HG03108 (cell line): ENCODE results near the gene NCAM1.
"Not testable (repeated sequence)": the region's sequence is repeated elsewhere in the genome, so short reads cannot be mapped to it uniquely, and the experiment has no call there.

ENCODE experiments used
- ATAC-seq: cut with Tn5 transposase; IDR thresholded peaks from one replicate; pipeline ENCODE4 v1.9.1; 2021; ENCODE audit warnings: moderate library complexity; ENCODE audit not compliant: unreplicated experiment

The NCAM1 gene

GRCh38 chr11:113018913-113019312, 57.7 kb downstream of the NCAM1 start:
- no peak for ATAC-seq

DNA sequence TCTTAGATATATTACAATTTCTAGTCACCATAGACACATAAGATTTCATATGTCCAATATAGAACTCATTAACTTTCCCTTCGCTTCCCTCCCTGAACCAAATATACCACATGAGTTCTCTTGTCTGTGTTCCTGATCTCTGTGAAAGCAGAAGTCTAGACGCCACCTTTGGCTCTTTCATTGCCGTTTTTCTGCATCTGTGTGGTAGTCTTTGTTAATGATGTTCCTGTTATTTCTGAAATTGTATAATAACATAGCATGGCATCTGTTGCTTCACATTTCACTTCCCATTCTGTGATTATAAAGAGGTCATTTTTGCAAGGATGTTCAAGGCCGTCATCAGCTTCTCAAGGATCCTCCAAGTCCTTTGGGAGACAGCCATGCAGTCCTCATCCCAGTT, 58.5 kb downstream of the NCAM1 start:
- ATAC-seq: no peak

GRCh38 chr11:113021111-113021510, 59.9 kb downstream of the NCAM1 start:
- no peak for ATAC-seq

DNA sequence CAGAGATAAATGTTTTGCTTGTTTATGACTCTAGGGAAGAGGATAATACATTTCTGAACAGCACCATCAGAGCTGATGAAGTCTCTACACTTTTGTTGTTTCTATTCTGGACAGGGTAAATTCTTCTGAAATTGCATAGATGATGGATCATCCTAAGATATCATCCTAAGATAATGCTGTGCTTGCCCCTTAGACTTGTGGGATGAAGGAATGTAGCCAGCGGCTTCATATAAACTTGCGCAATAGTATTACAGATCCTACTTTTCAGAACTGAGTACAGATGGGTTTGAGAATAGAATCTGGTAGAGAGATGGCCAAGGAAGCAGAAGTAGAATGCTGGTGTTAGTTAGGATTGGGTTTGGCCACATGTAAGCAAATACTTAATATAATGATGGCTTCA, 61.0 kb downstream of the NCAM1 start:
- ATAC-seq: no peak

DNA sequence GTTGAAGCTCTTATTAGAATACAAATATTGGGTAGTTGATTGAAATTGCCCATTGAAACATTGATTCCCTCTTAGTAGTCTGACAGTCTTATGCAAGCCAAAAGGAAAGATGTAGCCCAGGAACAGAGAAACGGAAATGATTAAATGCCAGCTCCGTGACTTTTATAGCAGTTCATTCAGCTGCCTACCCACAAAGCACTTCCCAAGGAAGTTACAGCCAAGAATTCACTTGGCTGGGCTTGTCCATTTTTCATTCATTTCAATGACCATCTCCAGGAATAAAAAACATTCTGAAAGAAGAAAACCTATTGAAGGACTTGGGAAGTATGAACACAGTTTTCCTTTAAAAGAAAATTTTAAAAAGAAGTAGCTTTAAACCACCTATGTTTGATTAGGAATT, 62.0 kb downstream of the NCAM1 start:
- no peak for ATAC-seq

DNA sequence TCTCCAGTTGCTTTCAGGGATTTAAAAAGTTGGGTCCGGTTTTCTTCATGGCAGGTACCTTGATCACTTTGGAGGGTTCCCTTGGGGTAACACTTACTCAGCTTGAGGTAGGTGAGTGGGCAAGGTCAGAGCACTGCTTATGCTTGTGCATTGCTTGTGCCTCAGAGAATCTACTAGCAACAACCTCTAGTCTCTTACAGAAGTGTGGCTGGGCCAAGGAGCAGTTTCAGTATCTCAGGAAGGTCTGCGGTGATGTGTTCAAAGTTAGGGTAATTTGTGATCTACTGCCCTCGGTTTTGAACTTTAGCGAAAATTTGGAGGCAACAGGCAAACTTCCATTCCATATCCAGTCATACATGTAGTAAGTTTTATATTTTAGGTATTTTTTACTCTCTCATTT, 62.8 kb downstream of the NCAM1 start:
- no peak for ATAC-seq

DNA sequence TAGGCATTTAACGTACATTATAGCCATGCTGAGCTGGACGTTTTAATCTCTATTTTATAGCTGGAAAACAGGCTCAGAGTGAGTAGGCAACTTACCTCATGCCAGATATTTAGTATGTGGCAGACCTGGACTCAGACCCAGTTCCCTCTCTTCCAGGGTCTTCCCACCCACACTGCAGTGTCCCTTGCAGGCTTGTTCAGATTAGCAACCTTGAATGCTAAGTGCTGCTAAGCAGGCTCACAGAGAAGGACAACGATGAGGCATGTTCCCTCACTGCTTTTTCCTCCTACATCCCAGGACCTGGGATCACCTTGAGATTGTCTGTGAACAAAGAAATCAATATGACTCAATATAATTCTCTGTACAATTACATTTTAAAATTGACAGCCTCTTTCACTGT, 65.6 kb downstream of the NCAM1 start:
- no peak for ATAC-seq

GRCh38 chr11:113034576-113034975, 73.4 kb downstream of the NCAM1 start:
- ATAC-seq: no peak

- no peak for ATAC-seq
Observed at GRCh38 chr11:113035708-113036107, 74.5 kb downstream of the NCAM1 start.

GRCh38 chr11:113043698-113044097, 82.5 kb downstream of the NCAM1 start:
- ATAC-seq: no peak

DNA sequence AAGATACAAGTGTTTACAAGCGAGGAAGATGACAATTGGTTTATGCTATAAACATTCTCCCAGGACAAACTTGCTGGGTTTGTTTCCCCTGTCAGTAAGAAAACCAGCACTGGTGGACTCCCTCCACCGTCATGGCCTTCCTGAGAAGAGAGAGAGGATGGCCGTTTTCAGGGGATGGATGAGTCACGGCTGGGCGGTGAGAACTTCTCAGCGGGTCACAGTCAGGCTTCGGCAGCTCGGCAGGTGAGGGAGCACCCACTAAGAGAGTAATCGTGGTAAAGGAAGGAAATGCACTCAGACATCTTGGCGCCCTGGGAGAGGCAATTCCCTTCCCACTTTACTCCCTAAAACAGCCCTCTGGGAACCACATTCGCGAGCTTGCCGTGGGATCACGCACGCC, 83.9 kb downstream of the NCAM1 start:
- ATAC-seq: no peak

DNA sequence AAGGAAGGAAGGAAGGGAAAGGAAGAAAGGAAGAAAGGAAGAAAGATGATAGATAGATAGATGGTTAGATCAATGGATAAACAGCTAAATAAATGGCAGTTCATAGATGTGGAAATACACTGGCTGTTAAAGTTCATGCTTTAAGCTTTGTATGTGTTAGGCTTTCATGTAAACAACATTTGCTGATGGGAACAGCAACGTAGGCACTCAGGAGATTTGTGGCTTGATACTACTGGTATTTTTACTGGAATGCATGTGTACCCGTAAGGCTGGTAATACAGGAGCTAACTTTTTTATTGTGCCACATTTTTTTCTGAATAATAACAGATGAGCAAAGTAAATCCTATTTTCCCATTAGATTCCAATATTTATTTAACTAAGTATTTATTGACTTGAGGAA, 85.6 kb downstream of the NCAM1 start:
- ATAC-seq: no peak

GRCh38 chr11:113048820-113049768, 87.9 kb downstream of the NCAM1 start:
- no peak for ATAC-seq

- not testable (repeated sequence) for ATAC-seq
Observed at GRCh38 chr11:113053042-113053441, 91.8 kb downstream of the NCAM1 start.

DNA sequence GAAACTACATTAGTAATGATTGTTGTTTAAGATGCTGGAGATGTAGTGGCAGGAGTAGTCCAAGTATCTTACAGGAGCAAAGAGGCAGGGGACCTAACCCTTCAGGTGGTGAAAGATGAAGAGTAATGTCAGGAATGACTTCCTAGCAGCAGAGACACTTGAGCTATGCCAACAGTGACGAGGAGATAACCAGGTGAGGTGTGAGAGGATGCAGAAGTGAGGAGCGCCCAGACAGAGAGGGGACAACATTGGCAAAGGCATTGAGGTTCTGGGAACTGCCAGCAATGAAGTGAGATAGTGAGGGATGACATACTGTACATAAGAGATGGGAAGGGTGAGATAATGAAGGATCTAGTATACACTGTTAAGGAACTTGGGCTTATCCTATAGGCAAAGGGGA, 95.8 kb downstream of the NCAM1 start:
- no peak for ATAC-seq

DNA sequence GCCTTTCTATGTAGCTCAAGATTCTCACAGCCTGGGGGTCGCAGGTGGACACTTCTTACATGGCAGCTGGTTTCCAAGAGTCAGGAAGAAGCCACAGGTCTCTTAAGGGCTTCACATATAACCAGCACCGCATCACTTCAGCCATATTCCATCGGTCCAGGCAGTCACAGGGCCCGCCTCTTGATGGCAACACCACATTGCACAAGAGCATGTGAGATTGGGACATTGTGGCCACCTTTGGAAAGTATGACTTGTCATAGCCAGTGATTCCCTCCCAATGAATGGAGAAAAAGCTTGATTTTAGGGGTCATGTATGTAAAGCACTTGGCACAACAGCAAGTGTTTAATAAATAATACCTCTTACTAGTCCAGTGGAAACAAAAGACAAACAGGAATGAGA, 98.3 kb downstream of the NCAM1 start:
- no peak for ATAC-seq

GRCh38 chr11:113065330-113065729, 104.1 kb downstream of the NCAM1 start:
- ATAC-seq: no peak

DNA sequence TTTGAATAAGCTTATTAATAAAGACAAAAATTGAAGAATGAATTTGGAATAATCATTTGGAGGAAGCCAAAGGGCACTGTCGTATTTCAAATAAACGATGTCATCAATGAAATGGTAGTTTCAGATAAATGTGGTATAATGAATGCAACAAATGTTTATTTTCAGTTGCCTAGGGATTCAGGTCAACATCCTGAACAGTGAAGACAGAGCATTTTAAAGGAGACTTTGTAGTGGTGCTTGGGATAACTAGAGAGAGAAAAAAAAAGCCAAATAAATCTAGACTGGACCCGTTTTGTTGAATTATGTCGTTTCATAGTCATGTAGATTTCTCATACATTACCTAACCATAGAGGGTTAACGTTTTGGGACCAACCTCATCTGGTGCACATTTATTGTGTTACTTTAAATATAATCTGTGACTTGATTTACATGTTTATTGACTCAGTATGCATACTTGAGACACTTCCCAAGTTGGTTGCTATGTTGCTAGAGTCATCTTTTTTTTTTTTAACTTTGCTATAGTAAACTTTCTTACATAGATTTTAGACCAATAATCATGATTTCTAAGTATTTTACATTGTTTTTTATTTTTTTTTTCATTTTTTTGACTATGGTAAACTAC, 111.1 kb downstream of the NCAM1 start:
- ATAC-seq: no peak

- no peak for ATAC-seq
Observed at GRCh38 chr11:113073290-113073953, 112.2 kb downstream of the NCAM1 start.

DNA sequence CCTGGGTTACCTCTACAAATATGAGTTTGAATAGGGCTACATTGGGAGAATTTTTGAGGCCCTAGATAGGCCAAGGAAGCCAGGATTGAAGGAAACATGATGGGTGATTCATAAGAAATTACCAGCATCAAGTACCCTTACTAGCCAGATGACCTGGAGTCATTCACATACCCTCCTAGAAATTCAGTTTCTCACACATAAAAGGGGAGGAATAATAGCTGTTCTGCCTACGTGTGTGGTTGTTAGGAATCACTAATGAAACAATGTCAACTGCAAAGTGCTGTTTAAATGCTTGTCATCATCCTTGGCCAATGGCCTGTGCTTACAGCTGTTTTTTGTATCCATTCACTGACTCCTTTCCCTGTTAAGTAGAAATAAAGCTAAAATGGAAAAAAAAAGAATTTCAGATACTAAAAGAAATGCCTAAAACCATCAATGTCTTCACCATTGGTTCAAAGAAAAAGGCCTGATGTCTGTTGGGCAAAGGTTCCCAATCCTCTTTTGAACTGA, 114.4 kb downstream of the NCAM1 start:
- ATAC-seq: no peak

DNA sequence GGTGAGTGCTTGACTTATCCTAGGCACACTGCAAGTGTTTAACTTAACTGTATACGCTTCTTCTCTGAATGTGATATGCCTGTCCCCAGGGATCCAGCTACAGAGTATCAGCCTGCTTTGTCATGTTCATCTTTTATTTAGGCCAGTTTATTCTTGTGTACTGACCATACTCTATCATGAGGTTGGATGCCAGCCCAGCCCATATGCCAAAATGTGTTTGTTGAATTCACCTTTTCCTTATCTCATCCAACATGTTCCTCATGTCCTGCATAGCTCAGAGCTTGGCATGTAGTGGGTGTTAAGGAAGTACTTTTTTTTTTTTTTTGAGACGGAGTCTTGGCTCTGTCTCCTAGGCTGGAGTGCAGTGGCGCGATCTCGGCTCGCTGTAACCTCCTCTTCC, 116.2 kb downstream of the NCAM1 start:
- ATAC-seq: no peak
